Brain microvascular endothelial cell (primary cell): Measurements from ENCODE around the gene PTPN5.

ENCODE experiments used
- DNase-seq: peaks from one replicate; pipeline ENCODE4 v3.0.0-alpha.2; 2020
- H3K27ac ChIP-seq: fragments of 250-450 bp; sonication (Bioruptor Pico); 2 replicates; pipeline ENCODE4 v1.5.1; 2020; ENCODE audit warnings: mild to moderate bottlenecking, moderate library complexity
- H3K27me3 ChIP-seq: fragments of 250-450 bp; sonication (Bioruptor Pico); replicated peaks from 2 replicates; pipeline ENCODE4 v1.5.1; 2020; ENCODE audit warnings: mild to moderate bottlenecking
- H3K36me3 ChIP-seq: fragments of 250-450 bp; sonication (Bioruptor Pico); replicated peaks from 2 replicates; pipeline ENCODE4 v1.5.1; 2020; ENCODE audit warnings: mild to moderate bottlenecking
- H3K4me3 ChIP-seq: 2 replicates; pipeline ENCODE4 v1.5.1; 2011; ENCODE audit warnings: low read depth, mild to moderate bottlenecking, control low read depth, low read length, moderate library complexity
- CTCF ChIP-seq: IDR thresholded peaks from 2 replicates; pipeline ENCODE4 v1.5.1; 2011; ENCODE audit warnings: low read depth, mild to moderate bottlenecking, moderate library complexity, low read length, control low read depth, inconsistent platforms; ENCODE audit errors: missing control alignments
- in situ Hi-C: cut with HindIII; loops from 2 replicates; pipeline ENCODE4 v1.10.0; 2017; ENCODE audit warnings: low sequenced_read_pairs, low pct_ligation_motif_present

Gene PTPN5

DNA sequence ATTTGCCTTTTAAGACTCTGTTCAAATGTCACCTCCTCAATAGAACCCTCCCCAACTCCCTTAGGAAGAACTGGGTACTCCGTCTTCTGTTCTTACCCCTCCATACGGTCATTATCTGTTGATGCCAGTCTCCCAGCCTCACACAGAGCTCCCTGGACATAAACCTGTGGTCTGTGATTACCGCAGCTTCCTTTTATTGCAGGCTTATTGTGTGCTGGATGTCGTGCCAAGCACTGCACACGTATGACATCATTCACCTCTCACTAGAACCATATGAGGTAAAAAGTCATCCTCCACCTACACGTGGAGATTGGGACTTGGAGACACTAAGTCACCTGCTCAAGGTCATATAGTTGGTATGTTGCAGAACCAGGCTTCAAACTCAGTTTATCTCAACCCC is 15.3 kb downstream of the PTPN5 start:
- no peak for DNase-seq
- in situ Hi-C loops: no loop called here
- Histone ChIP-seq H3K27me3 (no peaks in the 10 kb centered on the region), H3K36me3 (no peaks in the 10 kb centered on the region), H3K27ac (no peak overlapping the region), H3K4me3 (no peak overlapping the region)
- TF ChIP-seq CTCF: no peak

DNA sequence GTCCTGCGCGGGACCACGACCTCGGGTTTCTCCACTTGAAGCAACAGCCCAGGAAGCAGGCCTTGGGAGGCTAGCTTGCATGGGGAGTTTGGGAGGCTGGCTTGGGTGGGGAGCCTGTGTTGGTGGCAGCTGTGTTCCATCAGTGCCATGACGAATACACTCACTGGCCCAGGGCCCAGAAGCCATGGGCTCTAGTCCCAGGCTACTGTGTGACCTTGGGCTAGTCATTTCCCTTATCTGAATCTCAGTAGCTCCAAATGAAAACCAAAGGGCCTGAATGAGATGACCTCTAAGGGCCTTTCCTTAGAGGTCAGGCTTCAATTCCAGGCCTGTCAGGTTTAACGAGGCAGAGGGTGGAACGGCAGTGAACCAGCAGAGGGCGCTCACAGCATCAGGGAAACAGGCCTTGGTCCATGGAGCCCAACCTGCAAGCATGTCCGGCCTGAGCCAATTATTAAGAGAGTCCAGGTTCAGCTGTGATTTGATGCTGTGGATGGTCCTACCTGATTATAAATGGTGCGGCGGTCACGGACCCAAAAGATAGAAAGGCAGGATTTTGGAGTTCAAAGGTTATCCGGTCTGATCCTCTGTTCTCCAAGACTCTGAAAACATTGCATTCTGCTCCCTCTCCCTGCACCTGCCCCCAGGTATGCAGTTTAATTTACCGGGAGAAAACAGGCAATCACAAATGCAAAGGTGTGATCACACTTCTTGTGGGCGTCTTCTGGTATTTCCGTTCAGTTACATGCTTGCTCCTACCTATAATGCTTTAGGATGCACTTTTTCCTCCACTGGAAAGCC is 15.9 kb downstream of the PTPN5 start:
- no peaks in the 10 kb centered on the region for H3K27me3 ChIP-seq
- no peaks in the 10 kb centered on the region for H3K36me3 ChIP-seq
- no peak overlapping the region for H3K4me3 ChIP-seq
- DNase-seq: peak; percentile 52
- no peak overlapping the region for H3K27ac ChIP-seq
- TF ChIP-seq CTCF: peak; percentile 94
- in situ Hi-C loops: no loop called here

GRCh38 chr11:18774801-18775200 is 16.8 kb downstream of the PTPN5 start:
- no peaks in the 10 kb centered on the region for H3K36me3 ChIP-seq
- H3K4me3 ChIP-seq: no peak overlapping the region
- H3K27ac ChIP-seq: no peak overlapping the region
- no peaks in the 10 kb centered on the region for H3K27me3 ChIP-seq
- TF ChIP-seq CTCF: no peak
- DNase-seq: no peak
- in situ Hi-C loops: no loop called here

DNA sequence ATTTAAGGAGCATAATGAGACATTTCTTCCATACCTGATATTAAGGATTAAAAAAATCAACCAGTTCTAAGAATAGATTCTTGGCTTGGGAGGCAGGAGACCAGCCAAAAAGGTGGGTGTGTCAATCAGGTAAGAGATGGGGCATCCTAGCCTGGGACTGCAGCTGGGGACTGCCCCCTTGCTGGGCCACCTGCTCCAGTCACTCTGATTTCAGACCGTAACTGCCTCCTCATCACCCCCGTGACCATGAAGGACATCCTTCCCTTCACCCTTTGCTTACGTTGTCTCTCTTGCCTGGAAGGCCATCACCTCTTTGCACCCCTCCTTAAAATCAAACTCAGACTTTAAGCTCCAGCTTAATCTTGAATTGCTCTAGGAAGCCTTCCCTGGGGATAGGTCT is 17.9 kb downstream of the PTPN5 start:
- TF ChIP-seq CTCF: no peak
- Histone ChIP-seq H3K27me3 (no peaks in the 10 kb centered on the region), H3K27ac (no peak overlapping the region), H3K4me3 (no peak overlapping the region), H3K36me3 (no peaks in the 10 kb centered on the region)
- DNase-seq: no peak
- in situ Hi-C loops: no loop called here

- in situ Hi-C loops: no loop called here
Measured at GRCh38 chr11:18773104-18773503, 18.5 kb downstream of the PTPN5 start.

More at GRCh38 chr11:18773104-18773503, 18.5 kb downstream of the PTPN5 start:
- DNase-seq: no peak
- Histone ChIP-seq H3K27me3 (no peaks in the 10 kb centered on the region), H3K4me3 (no peak overlapping the region), H3K27ac (no peak overlapping the region), H3K36me3 (no peaks in the 10 kb centered on the region)
- no peak for TF ChIP-seq CTCF
